WTC11 (cell line): ENCODE measurements around the gene SCN4B. TPM values are rescaled to one million over a fixed set of nuclear protein-coding genes. Genes with fewer than 3 reads are reported as not detected.

Experiments used
- ATAC-seq: fragments of 200-7000 bp; cut with Tn5 transposase; 2 replicates; pipeline ENCODE4 v1.10.0; 2021; ENCODE audit warnings: mild to moderate bottlenecking, moderate library complexity
- CTCF ChIA-PET: fragments of 300-600 bp; sonication (Branson Sonifier 250); formaldehyde crosslinking; loops from one replicate; lab custom pipeline; 2021; ENCODE audit warnings: antibody characterized with exemption; lab: Charles Lee
- POLR2A ChIA-PET: fragments of 350-600 bp; sonication (Branson Sonifier 250); formaldehyde crosslinking; loops from one replicate; lab custom pipeline; 2021; ENCODE audit warnings: antibody characterized with exemption; lab: Charles Lee
- DNase-seq: peaks from one replicate; pipeline ENCODE4 v3.0.0; 2021; ENCODE audit warnings: low spot score
- H3K27ac Mint-ChIP-seq: 2 replicates; pipeline ENCODE4 v1.8.0; 2021; ENCODE audit warnings: mixed read lengths
- H3K27me3 Mint-ChIP-seq: 2 replicates; pipeline ENCODE4 v1.8.0; 2021; ENCODE audit warnings: low read depth, mild to moderate bottlenecking, moderate library complexity, mixed read lengths
- H3K36me3 Mint-ChIP-seq: 2 replicates; pipeline ENCODE4 v1.8.0; 2021; ENCODE audit warnings: mixed read lengths
- H3K4me1 Mint-ChIP-seq: 2 replicates; pipeline ENCODE4 v1.8.0; 2022; ENCODE audit warnings: mixed read lengths
- H3K4me3 Mint-ChIP-seq: 2 replicates; pipeline ENCODE4 v1.8.0; 2021; ENCODE audit warnings: mild to moderate bottlenecking, moderate library complexity, mixed read lengths
- H3K9me3 Mint-ChIP-seq: 2 replicates; pipeline ENCODE4 v1.8.0; 2021; ENCODE audit warnings: mixed read lengths
- ATF6 ChIP-seq: sonication (generic); formaldehyde crosslinking; IDR thresholded peaks from 2 replicates; pipeline ENCODE4 v1.8.1; 2023; ENCODE audit warnings: mild to moderate bottlenecking, missing genetic modification reagents
- E2F1 ChIP-seq: sonication (generic); formaldehyde crosslinking; IDR thresholded peaks from 2 replicates; pipeline ENCODE4 v1.8.0; 2022; ENCODE audit warnings: mild to moderate bottlenecking, missing genetic modification reagents
- ESRRA ChIP-seq: sonication (generic); formaldehyde crosslinking; IDR thresholded peaks from 2 replicates; pipeline ENCODE4 v1.8.1; 2022; ENCODE audit warnings: mild to moderate bottlenecking, missing genetic modification reagents, borderline replicate concordance
- ETV6 ChIP-seq: sonication (generic); formaldehyde crosslinking; IDR thresholded peaks from 2 replicates; pipeline ENCODE4 v1.8.1; 2022; ENCODE audit warnings: mild to moderate bottlenecking, missing genetic modification reagents
- GABPB1 ChIP-seq: sonication (generic); formaldehyde crosslinking; IDR thresholded peaks from 2 replicates; pipeline ENCODE4 v1.8.1; 2023; ENCODE audit warnings: mild to moderate bottlenecking, missing genetic modification reagents
- HMGXB4 ChIP-seq: sonication (generic); formaldehyde crosslinking; IDR thresholded peaks from 2 replicates; pipeline ENCODE4 v1.8.1; 2023; ENCODE audit warnings: mild to moderate bottlenecking, moderate library complexity, missing genetic modification reagents
- JAZF1 ChIP-seq: fragments of 250-450 bp; sonication (Bioruptor Pico); IDR thresholded peaks from 2 replicates; pipeline ENCODE4 v1.9.0; 2021; ENCODE audit warnings: moderate library complexity, mild to moderate bottlenecking, inconsistent platforms
- JUN ChIP-seq: sonication (generic); formaldehyde crosslinking; IDR thresholded peaks from 2 replicates; pipeline ENCODE4 v1.8.0; 2023; ENCODE audit warnings: mild to moderate bottlenecking, missing genetic modification reagents
- KAT7 ChIP-seq: sonication (generic); formaldehyde crosslinking; IDR thresholded peaks from 2 replicates; pipeline ENCODE4 v1.8.1; 2023; ENCODE audit warnings: missing genetic modification reagents, mild to moderate bottlenecking, borderline replicate concordance
- MXD4 ChIP-seq: fragments of 250-450 bp; sonication (Bioruptor Pico); IDR thresholded peaks from 2 replicates; pipeline ENCODE4 v1.8.0; 2021; ENCODE audit warnings: mild to moderate bottlenecking, moderate library complexity, borderline replicate concordance
- NR1H2 ChIP-seq: sonication (generic); formaldehyde crosslinking; IDR thresholded peaks from 2 replicates; pipeline ENCODE4 v1.9.0; 2021; ENCODE audit warnings: mild to moderate bottlenecking, moderate library complexity, missing genetic modification reagents
- PRDM15 ChIP-seq: sonication (generic); formaldehyde crosslinking; IDR thresholded peaks from 2 replicates; pipeline ENCODE4 v1.8.0; 2022; ENCODE audit warnings: missing genetic modification reagents
- PREB ChIP-seq: sonication (generic); formaldehyde crosslinking; IDR thresholded peaks from 2 replicates; pipeline ENCODE4 v1.8.1; 2022; ENCODE audit warnings: mild to moderate bottlenecking, missing genetic modification reagents, moderate library complexity, borderline replicate concordance
- RORB ChIP-seq: fragments of 250-450 bp; sonication (Bioruptor Pico); IDR thresholded peaks from 2 replicates; pipeline ENCODE4 v1.9.0; 2021; ENCODE audit warnings: mild to moderate bottlenecking
- STAT6 ChIP-seq: sonication (generic); formaldehyde crosslinking; conservative IDR thresholded peaks from 2 replicates; pipeline ENCODE4 v1.8.1; 2023; ENCODE audit warnings: mild to moderate bottlenecking, low read depth, missing genetic modification reagents, moderate library complexity
- TEAD1 ChIP-seq: sonication (generic); formaldehyde crosslinking; IDR thresholded peaks from 2 replicates; pipeline ENCODE4 v1.8.0; 2022; ENCODE audit warnings: mild to moderate bottlenecking, missing genetic modification reagents
- TP53 ChIP-seq: sonication (generic); formaldehyde crosslinking; IDR thresholded peaks from 2 replicates; pipeline ENCODE4 v1.8.1; 2023; ENCODE audit warnings: mild to moderate bottlenecking, missing genetic modification reagents
- USF1 ChIP-seq: sonication (generic); formaldehyde crosslinking; IDR thresholded peaks from 2 replicates; pipeline ENCODE4 v1.8.0; 2022; ENCODE audit warnings: mild to moderate bottlenecking, missing genetic modification reagents
- ZBTB43 ChIP-seq: sonication (generic); formaldehyde crosslinking; IDR thresholded peaks from 2 replicates; pipeline ENCODE4 v1.8.1; 2023; ENCODE audit warnings: mild to moderate bottlenecking, missing genetic modification reagents
- ZNF263 ChIP-seq: sonication (generic); formaldehyde crosslinking; IDR thresholded peaks from 2 replicates; pipeline ENCODE4 v1.8.1; 2022; ENCODE audit warnings: low read depth, mild to moderate bottlenecking, moderate library complexity, missing genetic modification reagents
- total RNA-seq: library from RNA; stranded (reverse); gene quantifications from 3 replicates; pipeline ENCODE4 v1.2.3, GENCODE V29; 2021

SCN4B gene
- total RNA-seq, 1 experiment from 2014 or later, result 4.4 TPM

GRCh38 chr11:118124929-118125535 is 27.6 kb downstream of the SCN4B start:
- H3K27me3 Mint-ChIP-seq, result peaks cover 2% of the 10 kb centered on the region; the same call in 1 of the 2 replicates
- TF ChIP-seq PRDM15 (CRISPR knock-in tag) (no peak), TP53 (CRISPR knock-in tag) (no peak), NR1H2 (no peak), GABPB1 (CRISPR knock-in tag) (no peak), HMGXB4 (CRISPR knock-in tag) (no peak), USF1 (CRISPR knock-in tag) (no peak), MXD4 (CRISPR knock-in tag) (no peak), JAZF1 (CRISPR knock-in tag) (no peak), JUN (no peak), E2F1 (CRISPR knock-in tag) (no peak), ZNF263 (CRISPR knock-in tag) (no peak), PREB (CRISPR knock-in tag) (no peak), KAT7 (CRISPR knock-in tag) (no peak), ESRRA (CRISPR knock-in tag) (no peak), RORB (CRISPR knock-in tag) (no peak), STAT6 (CRISPR knock-in tag) (no peak), ETV6 (CRISPR knock-in tag) (no peak), ZBTB43 (CRISPR knock-in tag) (no peak), TEAD1 (CRISPR knock-in tag) (no peak), ATF6 (CRISPR knock-in tag) (no peak)
- TF ChIP-seq, all 79 proteins: peak for 0
- Mint-ChIP-seq H3K9me3 (peaks cover 7% of the 10 kb centered on the region; the same call in 1 of the 2 replicates), H3K27ac (no peak overlapping the region), H3K4me1 (peaks cover 4% of the 10 kb centered on the region; the same call in 1 of the 2 replicates), H3K36me3 (no peaks in the 10 kb centered on the region; the same call in 1 of the 2 replicates), H3K4me3 (no peak overlapping the region)
- POLR2A ChIA-PET, result no interaction called here
- CTCF ChIA-PET, result no interaction called here
- no peak for DNase-seq
- no peak for ATAC-seq
